ENCODE measurements around the gene UNC5A. TPM values are rescaled to one million over a fixed set of nuclear protein-coding genes. Genes with fewer than 3 reads are reported as not detected.

Gene UNC5A
- total RNA-seq, 2 donors from 2014 or later: not detected

- TF ChIP-seq CTCF (IDR thresholded peaks at IDR 0.05): no peak
- H3K4me1 ChIP-seq: peaks cover 0 to 19% of the 10 kb centered on the region in 2 donors
- no peak overlapping the region for H3K27ac ChIP-seq
- DNase-seq (ENCODE audit: low spot score): no peak
- H3K4me3 ChIP-seq: peak overlapping the region in 1 of 2 donors; percentile 40
- H3K27me3 ChIP-seq: peaks cover 3 to 19% of the 10 kb centered on the region in 2 donors
- no peaks in the 10 kb centered on the region for H3K36me3 ChIP-seq
- no peaks in the 10 kb centered on the region for H3K9me3 ChIP-seq
Measured at GRCh38 chr5:176809544-176810080, 747 bp upstream of the UNC5A start.

GRCh38 chr5:176810687-176811501, 535 bp downstream of the UNC5A start:
- Histone ChIP-seq H3K27me3 (peaks cover 3 to 19% of the 10 kb centered on the region in 2 donors), H3K36me3 (no peaks in the 10 kb centered on the region), H3K9me3 (no peaks in the 10 kb centered on the region), H3K4me3 (peak overlapping the region in 1 of 2 donors; percentile 46), H3K4me1 (peaks cover 0 to 19% of the 10 kb centered on the region in 2 donors), H3K27ac (no peak overlapping the region)
- no peak for TF ChIP-seq CTCF (IDR thresholded peaks at IDR 0.05)
- no peak for DNase-seq (ENCODE audit: low spot score)

GRCh38 chr5:176812269-176813259, 2.2 kb downstream of the UNC5A start:
- peaks cover 0 to 26% of the 10 kb centered on the region in 2 donors for H3K4me1 ChIP-seq
- peak in 1 of 2 donors; percentile 47 for TF ChIP-seq CTCF (IDR thresholded peaks at IDR 0.05)
- peaks cover 3 to 30% of the 10 kb centered on the region in 2 donors for H3K27me3 ChIP-seq

GRCh38 chr5:176813587-176814312, 3.4 kb downstream of the UNC5A start:
- no peaks in the 10 kb centered on the region for H3K9me3 ChIP-seq
- TF ChIP-seq CTCF (IDR thresholded peaks at IDR 0.05): no peak
- peaks cover 3 to 42% of the 10 kb centered on the region in 2 donors for H3K27me3 ChIP-seq
- H3K36me3 ChIP-seq: no peaks in the 10 kb centered on the region
- DNase-seq (ENCODE audit: low spot score): no peak
- no peak overlapping the region for H3K27ac ChIP-seq
- H3K4me3 ChIP-seq: no peak overlapping the region
- H3K4me1 ChIP-seq: peaks cover 0 to 35% of the 10 kb centered on the region in 2 donors

More at GRCh38 chr5:176812269-176813259, 2.2 kb downstream of the UNC5A start:
- H3K4me3 ChIP-seq: no peak overlapping the region
- no peaks in the 10 kb centered on the region for H3K9me3 ChIP-seq
- no peaks in the 10 kb centered on the region for H3K36me3 ChIP-seq
- no peak for DNase-seq (ENCODE audit: low spot score)
- H3K27ac ChIP-seq: no peak overlapping the region

- DNase-seq (ENCODE audit: low spot score): no peak
- H3K4me3 ChIP-seq: no peak overlapping the region
- no peak for TF ChIP-seq CTCF (IDR thresholded peaks at IDR 0.05)
- peaks cover 0 to 34% of the 10 kb centered on the region in 2 donors for H3K4me1 ChIP-seq
- no peaks in the 10 kb centered on the region for H3K36me3 ChIP-seq
- H3K27ac ChIP-seq: no peak overlapping the region
- H3K9me3 ChIP-seq: no peaks in the 10 kb centered on the region
- H3K27me3 ChIP-seq: peaks cover 3 to 47% of the 10 kb centered on the region in 2 donors
Measured at GRCh38 chr5:176814313-176814685, 3.9 kb downstream of the UNC5A start.
